Gastroesophageal sphincter (tissue), 3 donors: ENCODE results near the gene NEFH.

ENCODE experiments used
- POLR2A ChIP-seq, 2 donors: fragments of 450-650 bp; IDR thresholded peaks; one replicate each; pipeline ENCODE4 v1.6.1; 2017; ENCODE audit warnings: antibody characterized with exemption in 2 of 2, mild to moderate bottlenecking in 2 of 2, moderate library complexity in 1 of 2
- POLR2AphosphoS5 ChIP-seq: sonication (generic); formaldehyde crosslinking; IDR thresholded peaks from one replicate; pipeline ENCODE4 v1.6.1; 2017; ENCODE audit warnings: antibody characterized with exemption
- TF ChIP-seq, protein P1 (sequence below), 4 experiments: fragments of 200-600 bp in 2 of 4; fragments of 450-650 bp in 2 of 4; sonication (generic) in 1 of 4; IDR thresholded peaks; one replicate each; pipeline ENCODE4 v1.5.1; 2017 to 2019; ENCODE audit warnings: antibody characterized with exemption in 4 of 4, mild to moderate bottlenecking in 2 of 4, moderate library complexity in 2 of 4

DNA sequence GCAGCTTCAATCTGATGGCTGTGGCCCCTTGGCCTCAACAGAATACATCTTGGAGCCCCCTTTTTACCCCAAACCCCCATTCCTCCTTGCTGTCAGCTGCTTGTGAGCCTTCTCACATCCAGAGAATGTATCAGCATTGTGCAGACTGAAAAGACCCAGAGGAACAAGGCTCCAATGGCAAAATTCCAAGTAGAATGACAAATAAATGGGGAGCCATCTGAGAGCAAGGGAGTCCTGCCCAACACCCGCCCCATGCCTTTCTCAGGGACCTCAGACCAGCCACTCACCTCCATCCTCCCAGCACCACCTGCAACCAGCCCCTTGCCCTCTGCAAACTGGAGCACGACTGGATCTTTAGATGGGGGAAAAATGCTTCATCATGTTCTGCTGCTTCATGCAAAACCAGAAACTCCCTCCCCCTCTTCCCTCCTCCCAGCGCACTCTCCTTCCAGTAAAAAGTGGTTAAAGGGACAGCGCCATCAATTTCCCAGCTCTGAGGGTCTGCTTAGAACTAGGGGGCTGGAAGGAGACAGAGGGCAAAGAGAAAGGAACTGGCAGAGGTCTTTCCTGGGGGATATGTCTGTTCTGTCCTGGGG is 2.2 kb upstream of the NEFH start:
- TF ChIP-seq POLR2A (IDR thresholded peaks at IDR 0.05) (no peak), POLR2AphosphoS5 (no peak)
- TF ChIP-seq, protein P1, sequence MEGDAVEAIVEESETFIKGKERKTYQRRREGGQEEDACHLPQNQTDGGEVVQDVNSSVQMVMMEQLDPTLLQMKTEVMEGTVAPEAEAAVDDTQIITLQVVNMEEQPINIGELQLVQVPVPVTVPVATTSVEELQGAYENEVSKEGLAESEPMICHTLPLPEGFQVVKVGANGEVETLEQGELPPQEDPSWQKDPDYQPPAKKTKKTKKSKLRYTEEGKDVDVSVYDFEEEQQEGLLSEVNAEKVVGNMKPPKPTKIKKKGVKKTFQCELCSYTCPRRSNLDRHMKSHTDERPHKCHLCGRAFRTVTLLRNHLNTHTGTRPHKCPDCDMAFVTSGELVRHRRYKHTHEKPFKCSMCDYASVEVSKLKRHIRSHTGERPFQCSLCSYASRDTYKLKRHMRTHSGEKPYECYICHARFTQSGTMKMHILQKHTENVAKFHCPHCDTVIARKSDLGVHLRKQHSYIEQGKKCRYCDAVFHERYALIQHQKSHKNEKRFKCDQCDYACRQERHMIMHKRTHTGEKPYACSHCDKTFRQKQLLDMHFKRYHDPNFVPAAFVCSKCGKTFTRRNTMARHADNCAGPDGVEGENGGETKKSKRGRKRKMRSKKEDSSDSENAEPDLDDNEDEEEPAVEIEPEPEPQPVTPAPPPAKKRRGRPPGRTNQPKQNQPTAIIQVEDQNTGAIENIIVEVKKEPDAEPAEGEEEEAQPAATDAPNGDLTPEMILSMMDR (IDR thresholded peaks at IDR 0.05) = no peak
